Activated CD4-positive, alpha-beta T cell treated with anti-CD3 and anti-CD28 coated beads for 36 hours (primary cell): ENCODE data around the gene MOGAT3. TPM values are rescaled to one million over a fixed set of nuclear protein-coding genes. Genes with fewer than 3 reads are reported as not detected.

Experiments used
- ATAC-seq: fragments of 200-7000 bp; cut with Tn5 transposase; one replicate; pipeline ENCODE4 v1.10.0; 2021; ENCODE audit warnings: mild to moderate bottlenecking, moderate library complexity
- CTCF ChIA-PET: fragments of 350-600 bp; sonication (Branson Sonifier 250); formaldehyde crosslinking; loops from one replicate; lab custom pipeline; 2021; ENCODE audit warnings: antibody characterized with exemption; lab: Charles Lee
- POLR2A ChIA-PET: fragments of 350-600 bp; sonication (Branson Sonifier 250); formaldehyde crosslinking; loops from one replicate; lab custom pipeline; 2021; ENCODE audit warnings: antibody characterized with exemption, inconsistent platforms; lab: Charles Lee
- DNase-seq: peaks from one replicate; pipeline ENCODE4 v3.0.0-alpha.2; 2020
- H3K27ac Mint-ChIP-seq: one replicate; pipeline ENCODE4 v1.8.0; 2021; ENCODE audit warnings: mixed read lengths
- H3K27me3 Mint-ChIP-seq: one replicate; pipeline ENCODE4 v1.8.0; 2021; ENCODE audit warnings: mixed read lengths
- H3K36me3 Mint-ChIP-seq: one replicate; pipeline ENCODE4 v1.8.0; 2021; ENCODE audit warnings: low read depth, mixed read lengths
- H3K4me1 Mint-ChIP-seq: one replicate; pipeline ENCODE4 v1.8.0; 2021; ENCODE audit warnings: mixed read lengths
- H3K4me3 Mint-ChIP-seq: one replicate; pipeline ENCODE4 v1.8.0; 2021; ENCODE audit warnings: mild to moderate bottlenecking, moderate library complexity, mixed read lengths
- H3K9me3 Mint-ChIP-seq: one replicate; pipeline ENCODE4 v1.8.0; 2021; ENCODE audit warnings: low read depth, mixed read lengths
- intact Hi-C, 2 experiments: fragments of 100-400 bp; cut with DNase I in 1 of 2; cut with micrococcal nuclease in 1 of 2; formaldehyde crosslinking; loops; one replicate each; pipeline versions ENCODE4 v1.14.2 to v1.15.1; 2022 to 2024; cut with DNase I, micrococcal nuclease
- total RNA-seq, 2 experiments: library from RNA; stranded (reverse); gene quantifications; one replicate each; pipeline ENCODE4 v1.2.3, GENCODE V29; 2021

The MOGAT3 gene
- total RNA-seq, 2 experiments from 2014 or later: not detected

DNA sequence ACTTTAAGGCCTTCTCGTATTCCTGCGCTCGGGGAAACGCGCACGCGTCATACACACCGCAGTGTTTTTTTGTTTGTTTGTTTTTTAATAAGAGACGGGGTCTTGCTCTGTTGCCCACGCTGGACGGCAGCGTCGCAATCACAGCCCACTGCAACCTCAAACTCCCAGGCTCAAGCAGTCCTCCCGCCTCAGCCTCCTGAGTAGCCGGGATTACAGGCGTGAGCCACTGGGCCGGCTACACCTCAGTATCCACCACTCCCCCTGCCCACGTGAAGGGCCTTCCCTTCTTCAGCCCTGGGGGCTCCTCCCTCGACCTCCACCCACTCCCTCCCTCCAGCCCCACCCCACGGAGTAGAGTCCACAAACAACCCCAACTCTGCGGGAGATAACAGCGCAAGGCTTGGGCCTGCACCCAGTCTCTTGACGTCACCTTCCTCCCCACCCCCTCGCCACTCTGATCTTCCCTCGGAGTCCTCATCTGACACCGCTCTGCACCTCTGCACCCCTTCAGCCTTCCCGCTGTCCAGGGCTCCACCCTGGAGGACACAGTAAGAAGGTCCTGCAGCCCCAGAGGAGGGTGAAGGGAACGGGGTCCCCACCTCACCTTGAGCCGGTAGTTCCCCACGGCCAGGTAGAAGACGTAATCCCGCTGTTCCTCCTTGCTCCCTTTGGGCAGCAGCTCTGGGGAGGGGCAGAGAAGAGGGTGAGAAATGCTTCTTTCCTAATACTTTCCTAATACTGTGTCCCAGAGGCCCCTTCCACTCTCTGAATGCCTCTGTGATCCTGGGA is 39.6 kb upstream of the MOGAT3 start:
- DNase-seq (no peak), ATAC-seq (no peak)
- intact Hi-C loops: loop anchor here in 1 of 2 experiments (10.0 kb wide), 1 partner anchor 566 kb away; the partner anchor contains the start of gene GNB2
- ChIA-PET CTCF (no interaction called here), POLR2A (no interaction called here)
- H3K9me3 Mint-ChIP-seq: no peaks in the 10 kb centered on the region
- no peaks in the 10 kb centered on the region for H3K27me3 Mint-ChIP-seq
- H3K36me3 Mint-ChIP-seq: peaks cover 24% of the 10 kb centered on the region
- H3K4me1 Mint-ChIP-seq: peaks cover 13% of the 10 kb centered on the region
- no peak overlapping the region for H3K27ac Mint-ChIP-seq
- H3K4me3 Mint-ChIP-seq: no peak overlapping the region

DNA sequence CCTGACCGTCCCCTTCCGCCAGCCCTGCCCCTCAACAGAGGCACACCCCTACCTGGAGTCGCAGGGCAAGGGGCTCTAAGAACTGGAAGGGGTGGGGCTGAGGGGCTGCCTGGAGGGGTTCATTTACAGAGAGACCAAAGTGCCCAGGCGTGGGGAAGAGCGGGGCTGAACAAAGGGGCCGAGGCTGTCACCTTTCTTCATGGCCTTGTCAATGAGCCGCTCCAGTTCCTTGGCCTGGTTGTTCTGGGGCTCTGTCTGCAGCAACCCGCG is 39.0 kb upstream of the MOGAT3 start:
- intact Hi-C loops: loop anchor here in 1 of 2 experiments (10.0 kb wide), 1 partner anchor 565 kb away; the partner anchor contains the start of gene GNB2
- ChIA-PET POLR2A (no interaction called here), CTCF (no interaction called here)
- H3K9me3 Mint-ChIP-seq: no peaks in the 10 kb centered on the region
- peaks cover 20% of the 10 kb centered on the region for H3K36me3 Mint-ChIP-seq
- H3K4me1 Mint-ChIP-seq: peaks cover 8% of the 10 kb centered on the region
- ATAC-seq (no peak), DNase-seq (no peak)
- no peak overlapping the region for H3K4me3 Mint-ChIP-seq
- no peak overlapping the region for H3K27ac Mint-ChIP-seq
- H3K27me3 Mint-ChIP-seq: no peaks in the 10 kb centered on the region

DNA sequence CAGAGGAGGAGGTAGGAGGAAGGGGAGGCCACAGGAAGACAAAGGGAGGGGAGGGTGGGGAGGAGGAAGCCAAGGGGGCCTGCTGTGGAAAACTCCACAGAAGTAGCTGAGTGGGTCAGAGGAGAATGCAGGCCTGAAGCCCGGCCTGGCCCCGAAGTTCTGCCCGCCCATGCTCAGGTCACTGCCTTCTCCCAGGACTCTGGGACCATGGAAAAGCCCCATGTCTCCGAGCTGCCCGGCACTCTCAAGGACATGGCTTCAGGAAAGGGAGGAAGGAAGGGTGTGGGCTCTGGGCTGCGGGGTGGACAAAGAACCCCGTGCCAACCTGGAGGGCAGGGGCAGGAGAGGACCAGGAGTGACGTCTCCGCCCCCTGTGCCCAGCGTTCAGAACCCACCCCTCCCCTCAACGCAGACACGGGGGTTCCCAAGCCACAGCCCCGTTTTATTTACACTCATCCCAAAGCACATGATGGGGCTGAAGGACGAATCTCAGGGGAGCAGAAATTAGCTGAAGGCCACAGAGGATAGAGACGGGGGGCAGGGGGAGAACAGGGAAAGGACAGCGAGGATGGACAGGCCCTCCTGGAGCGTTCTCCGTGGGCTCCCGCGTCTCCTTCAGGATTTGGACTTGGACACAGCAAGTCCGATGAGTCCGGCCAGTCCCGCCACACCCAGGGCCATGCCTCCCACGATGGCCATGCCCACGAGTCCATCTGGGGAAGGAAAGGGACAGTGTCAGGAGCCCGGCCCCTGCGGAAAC is 38.5 kb upstream of the MOGAT3 start:
- ChIA-PET POLR2A (no interaction called here), CTCF (no interaction called here)
- Mint-ChIP-seq H3K27me3 (no peaks in the 10 kb centered on the region), H3K27ac (no peak overlapping the region), H3K36me3 (peaks cover 20% of the 10 kb centered on the region), H3K9me3 (no peaks in the 10 kb centered on the region), H3K4me3 (no peak overlapping the region), H3K4me1 (peaks cover 8% of the 10 kb centered on the region)
- intact Hi-C loops: no loop called here
- DNase-seq (no peak), ATAC-seq (no peak)

DNA sequence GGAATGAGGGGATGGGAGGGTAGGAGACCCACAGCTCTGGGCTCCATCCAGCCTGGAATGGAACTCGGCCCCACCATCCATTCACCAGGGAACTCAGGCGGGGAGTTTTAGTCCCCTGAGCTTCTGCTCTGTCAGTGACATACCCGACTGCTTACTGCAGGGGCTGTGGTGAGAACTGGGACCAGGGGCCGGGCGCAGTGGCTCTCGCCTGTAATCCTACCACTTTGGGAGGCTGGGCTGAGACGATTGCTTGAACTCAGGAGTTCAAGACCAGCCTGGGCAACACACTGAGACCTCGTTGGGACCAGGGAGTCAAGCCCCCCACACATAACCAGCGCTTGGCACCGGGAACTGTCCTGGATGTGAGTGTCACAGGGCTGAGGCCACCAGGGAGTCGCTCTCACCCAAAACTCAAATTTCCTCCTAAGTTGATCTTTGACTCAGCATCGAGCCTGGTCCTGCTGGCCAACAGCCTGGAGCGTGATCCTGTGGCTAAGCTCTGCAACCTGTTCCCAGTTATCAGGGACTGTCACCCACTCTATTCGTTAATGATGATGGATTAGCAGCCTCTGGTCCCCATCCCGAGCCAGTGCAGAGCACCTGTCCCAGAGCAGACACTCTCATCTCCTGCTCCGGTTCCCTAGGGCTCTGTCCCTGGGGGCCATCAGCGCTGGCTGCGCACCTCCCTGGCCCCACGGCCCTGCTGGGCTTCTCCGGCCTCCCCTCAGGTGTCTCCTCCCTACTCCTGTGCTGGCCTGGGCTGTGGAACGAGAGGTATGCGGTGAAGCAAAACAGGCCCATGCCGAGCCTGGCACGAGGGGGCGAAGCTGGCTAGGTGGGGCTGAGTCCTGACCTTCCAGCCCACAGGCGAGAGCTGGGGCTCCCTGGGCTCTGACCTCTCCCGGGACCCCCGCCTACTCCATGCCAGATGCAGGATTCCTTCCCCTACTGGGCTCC is 37.7 kb upstream of the MOGAT3 start:
- Mint-ChIP-seq H3K27me3 (no peaks in the 10 kb centered on the region), H3K9me3 (no peaks in the 10 kb centered on the region), H3K4me1 (peaks cover 2% of the 10 kb centered on the region), H3K27ac (no peak overlapping the region), H3K36me3 (peaks cover 15% of the 10 kb centered on the region), H3K4me3 (no peak overlapping the region)
- no peak for ATAC-seq
- intact Hi-C loops: no loop called here
- DNase-seq: no peak
- POLR2A ChIA-PET: no interaction called here
- CTCF ChIA-PET: interaction anchor here (3.7 kb wide), 1 partner anchor 44 kb away, joined by 11 read pairs; no protein-coding TSS in a partner anchor

DNA sequence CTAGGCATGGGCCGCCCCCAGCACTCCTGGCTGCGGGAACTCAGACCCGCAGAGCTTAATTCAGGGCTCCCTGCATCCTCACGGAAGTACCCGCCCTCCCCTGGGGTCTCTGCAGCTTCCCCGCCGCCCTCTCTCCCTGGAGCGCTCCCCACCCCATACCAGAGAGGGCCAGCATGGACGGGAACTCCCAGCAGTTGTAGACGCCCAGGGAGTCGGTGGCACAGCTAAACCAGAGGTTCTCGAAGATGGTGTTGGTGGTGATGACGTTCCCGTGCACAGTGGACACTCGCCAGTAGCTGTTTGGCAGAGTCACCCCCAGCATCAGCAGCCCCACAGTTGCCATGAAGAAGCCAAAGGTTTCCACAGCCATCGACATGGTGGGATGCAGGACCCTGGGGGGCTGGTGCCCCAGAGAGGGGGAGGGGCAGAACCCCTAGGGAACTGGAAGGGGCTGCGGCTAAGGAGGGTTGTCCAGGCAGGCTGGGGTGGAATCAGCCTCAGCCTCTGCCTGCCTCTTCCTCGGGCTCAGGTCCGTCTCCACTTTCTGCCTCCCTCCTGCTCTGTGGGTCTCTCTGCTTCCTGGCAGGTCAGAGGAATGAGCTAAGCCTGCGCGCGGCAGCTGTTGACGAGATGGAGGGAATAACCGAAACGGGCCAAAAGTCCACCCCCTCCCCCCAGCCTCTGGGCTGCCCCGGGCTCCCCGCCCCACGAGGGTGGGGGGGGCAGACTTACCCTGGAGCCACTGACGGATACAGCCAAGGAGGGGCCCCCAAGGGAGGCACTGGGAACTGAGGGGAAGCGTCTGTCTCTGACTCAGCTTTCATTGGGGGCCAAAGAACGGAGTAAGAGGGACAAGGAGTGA is 36.6 kb upstream of the MOGAT3 start, which contains the start of gene CLDN15:
Gene CLDN15, minus strand, starts transcription at position 597 of the 862 bp plus-strand sequence. Its CDS starts 221 bp downstream, at position 376.
- no peak for ATAC-seq
- Mint-ChIP-seq H3K27ac (peak within 1 kb of the TSS; percentile 25), H3K4me3 (no peak within 1 kb of the TSS), H3K27me3 (no peaks in the 10 kb centered on the region), H3K36me3 (peaks cover 12% of the 10 kb centered on the region), H3K9me3 (no peaks in the 10 kb centered on the region), H3K4me1 (no peaks in the 10 kb centered on the region)
- intact Hi-C loops: no loop called here
- CTCF ChIA-PET: interaction anchor here (1.0 to 3.7 kb wide), 3 partner anchors 20 to 94 kb away, joined by 4 to 11 read pairs (median 4); partner anchors contain the start of genes PLOD3 and ZNHIT1
- no peak for DNase-seq
- POLR2A ChIA-PET: interaction anchor here (0.7 kb wide), 1 partner anchor 10 kb away, joined by 3 read pairs; no protein-coding TSS in a partner anchor

GRCh38 chr7:101236292-101236835 is 35.5 kb upstream of the MOGAT3 start:
- Mint-ChIP-seq H3K4me3 (no peak overlapping the region), H3K27me3 (no peaks in the 10 kb centered on the region), H3K36me3 (peaks cover 12% of the 10 kb centered on the region), H3K9me3 (no peaks in the 10 kb centered on the region), H3K4me1 (no peaks in the 10 kb centered on the region), H3K27ac (no peak overlapping the region)
- intact Hi-C loops: no loop called here
- ChIA-PET CTCF (interaction anchor here (0.5 to 3.7 kb wide), 4 partner anchors 19 to 93 kb away, joined by 3 to 11 read pairs (median 4); partner anchors contain the start of genes PLOD3 and ZNHIT1), POLR2A (interaction anchor here (0.7 kb wide), 1 partner anchor 9 kb away, joined by 3 read pairs; no protein-coding TSS in a partner anchor)
- DNase-seq (no peak), ATAC-seq (no peak)

GRCh38 chr7:101235522-101235921 is 34.7 kb upstream of the MOGAT3 start:
- ChIA-PET POLR2A (interaction anchor here (0.8 kb wide), 1 partner anchor 10 kb away, joined by 3 read pairs; no protein-coding TSS in a partner anchor), CTCF (interaction anchor here (1.1 to 3.7 kb wide), 2 partner anchors 9 to 47 kb away, joined by 6 to 11 read pairs; no protein-coding TSS in a partner anchor)
- DNase-seq (no peak), ATAC-seq (no peak)
- H3K27me3 Mint-ChIP-seq: no peaks in the 10 kb centered on the region
- H3K36me3 Mint-ChIP-seq: peaks cover 9% of the 10 kb centered on the region
- H3K4me3 Mint-ChIP-seq: no peak overlapping the region
- H3K27ac Mint-ChIP-seq: no peak overlapping the region
- intact Hi-C loops: loop anchor here in 1 of 2 experiments (1.0 kb wide), 1 partner anchor 48 kb away; no protein-coding TSS in a partner anchor
- no peaks in the 10 kb centered on the region for H3K9me3 Mint-ChIP-seq
- no peaks in the 10 kb centered on the region for H3K4me1 Mint-ChIP-seq

- no peak overlapping the region for H3K27ac Mint-ChIP-seq
- H3K36me3 Mint-ChIP-seq: peaks cover 4% of the 10 kb centered on the region
- DNase-seq (no peak), ATAC-seq (no peak)
- no peaks in the 10 kb centered on the region for H3K27me3 Mint-ChIP-seq
- H3K4me1 Mint-ChIP-seq: no peaks in the 10 kb centered on the region
- H3K9me3 Mint-ChIP-seq: no peaks in the 10 kb centered on the region
- ChIA-PET CTCF (interaction anchor here (1.1 to 3.7 kb wide), 2 partner anchors 9 to 48 kb away, joined by 6 to 11 read pairs; no protein-coding TSS in a partner anchor), POLR2A (interaction anchor here (0.6 to 0.8 kb wide), 2 partner anchors 10 to 91 kb away, joined by 3 to 5 read pairs; no protein-coding TSS in a partner anchor)
- intact Hi-C loops: loop anchor here in 1 of 2 experiments (1.0 kb wide), 1 partner anchor 48 kb away; no protein-coding TSS in a partner anchor
- no peak overlapping the region for H3K4me3 Mint-ChIP-seq
These were observed 34.2 kb upstream of the MOGAT3 start for GRCh38 chr7:101235050-101235449.

- H3K36me3 Mint-ChIP-seq: peaks cover 6% of the 10 kb centered on the region
- DNase-seq (no peak), ATAC-seq (no peak)
- H3K4me1 Mint-ChIP-seq: no peaks in the 10 kb centered on the region
- ChIA-PET CTCF (interaction anchor here (1.1 to 3.7 kb wide), 2 partner anchors 10 to 48 kb away, joined by 6 to 11 read pairs; no protein-coding TSS in a partner anchor), POLR2A (interaction anchor here (0.6 to 0.8 kb wide), 2 partner anchors 9 to 91 kb away, joined by 3 to 5 read pairs; no protein-coding TSS in a partner anchor)
- H3K4me3 Mint-ChIP-seq: no peak overlapping the region
- H3K9me3 Mint-ChIP-seq: no peaks in the 10 kb centered on the region
- no peak overlapping the region for H3K27ac Mint-ChIP-seq
- H3K27me3 Mint-ChIP-seq: no peaks in the 10 kb centered on the region
- intact Hi-C loops: loop anchor here in 1 of 2 experiments (1.0 kb wide), 1 partner anchor 49 kb away; no protein-coding TSS in a partner anchor
These were observed 33.8 kb upstream of the MOGAT3 start for GRCh38 chr7:101234636-101235035.
